Measurements from ENCODE around the gene PABPN1L.

Gene PABPN1L

GRCh38 chr16:88843256-88843655, 23.2 kb downstream of the PABPN1L start:
- Histone ChIP-seq H3K36me3 (replicated peaks) (peaks cover 17% of the 10 kb centered on the region), H3K4me3 (ENCODE audit: low read depth, low read length) (no peak overlapping the region), H3K27ac (no peak overlapping the region), H3K27me3 (replicated peaks) (no peaks in the 10 kb centered on the region)
- in situ Hi-C loops (cut with HindIII; ENCODE audit: low pct_ligation_motif_present, low sequenced_read_pairs), result no loop called here
- no peak for TF ChIP-seq CTCF (IDR thresholded peaks at IDR 0.05; ENCODE audit: low read depth, low read length, missing control alignments)
- no peak for DNase-seq

- DNase-seq, result no peak
- Histone ChIP-seq H3K27me3 (replicated peaks) (no peaks in the 10 kb centered on the region), H3K27ac (no peak overlapping the region), H3K36me3 (replicated peaks) (peaks cover 17% of the 10 kb centered on the region), H3K4me3 (ENCODE audit: low read depth, low read length) (no peak overlapping the region)
- TF ChIP-seq CTCF (IDR thresholded peaks at IDR 0.05; ENCODE audit: low read depth, low read length, missing control alignments), result no peak
- in situ Hi-C loops (cut with HindIII; ENCODE audit: low pct_ligation_motif_present, low sequenced_read_pairs), result no loop called here
Measured at GRCh38 chr16:88842806-88843205, 23.7 kb downstream of the PABPN1L start.

- Histone ChIP-seq H3K27ac (no peak overlapping the region), H3K36me3 (replicated peaks) (peaks cover 17% of the 10 kb centered on the region), H3K4me3 (ENCODE audit: low read depth, low read length) (no peak overlapping the region), H3K27me3 (replicated peaks) (no peaks in the 10 kb centered on the region)
- TF ChIP-seq CTCF (IDR thresholded peaks at IDR 0.05; ENCODE audit: low read depth, low read length, missing control alignments), result no peak
- in situ Hi-C loops (cut with HindIII; ENCODE audit: low pct_ligation_motif_present, low sequenced_read_pairs), result no loop called here
- DNase-seq, result no peak
Measured at GRCh38 chr16:88842308-88842756, 24.1 kb downstream of the PABPN1L start.

- in situ Hi-C loops (cut with HindIII; ENCODE audit: low pct_ligation_motif_present, low sequenced_read_pairs), result no loop called here
- DNase-seq, result no peak
Measured at GRCh38 chr16:88841521-88842307, 24.7 kb downstream of the PABPN1L start.

GRCh38 chr16:88840600-88841215, 25.8 kb downstream of the PABPN1L start:
- Histone ChIP-seq H3K4me3 (ENCODE audit: low read depth, low read length) (no peak overlapping the region), H3K36me3 (replicated peaks) (peaks cover 17% of the 10 kb centered on the region), H3K27me3 (replicated peaks) (no peaks in the 10 kb centered on the region)

More at GRCh38 chr16:88841521-88842307, 24.7 kb downstream of the PABPN1L start:
- H3K4me3 ChIP-seq (ENCODE audit: low read depth, low read length), result no peak overlapping the region
- H3K36me3 ChIP-seq (replicated peaks), result peaks cover 17% of the 10 kb centered on the region
- no peak for TF ChIP-seq CTCF (IDR thresholded peaks at IDR 0.05; ENCODE audit: low read depth, low read length, missing control alignments)
- H3K27ac ChIP-seq, result no peak overlapping the region
- H3K27me3 ChIP-seq (replicated peaks), result no peaks in the 10 kb centered on the region

More at GRCh38 chr16:88840600-88841215, 25.8 kb downstream of the PABPN1L start:
- no peak for TF ChIP-seq CTCF (IDR thresholded peaks at IDR 0.05; ENCODE audit: low read depth, low read length, missing control alignments)
- in situ Hi-C loops (cut with HindIII; ENCODE audit: low pct_ligation_motif_present, low sequenced_read_pairs), result no loop called here
- no peak overlapping the region for H3K27ac ChIP-seq
- no peak for DNase-seq

Data from brain microvascular endothelial cell (primary cell).